Pulmonary artery endothelial cell (primary cell): ENCODE measurements around the gene VPS54. TPM values are rescaled to one million over a fixed set of nuclear protein-coding genes. Genes with fewer than 3 reads are reported as not detected.

Source experiments
- DNase-seq: peaks from one replicate; pipeline ENCODE4 v3.0.0-alpha.2; 2011; ENCODE audit warnings: low read depth, low spot score
- total RNA-seq: library from RNA; depleted of rRNA; stranded (reverse); fragments of >200 nt; gene quantifications from 2 replicates; pipeline ENCODE4 v1.2.3, GENCODE V29; 2014

VPS54 gene, protein sequence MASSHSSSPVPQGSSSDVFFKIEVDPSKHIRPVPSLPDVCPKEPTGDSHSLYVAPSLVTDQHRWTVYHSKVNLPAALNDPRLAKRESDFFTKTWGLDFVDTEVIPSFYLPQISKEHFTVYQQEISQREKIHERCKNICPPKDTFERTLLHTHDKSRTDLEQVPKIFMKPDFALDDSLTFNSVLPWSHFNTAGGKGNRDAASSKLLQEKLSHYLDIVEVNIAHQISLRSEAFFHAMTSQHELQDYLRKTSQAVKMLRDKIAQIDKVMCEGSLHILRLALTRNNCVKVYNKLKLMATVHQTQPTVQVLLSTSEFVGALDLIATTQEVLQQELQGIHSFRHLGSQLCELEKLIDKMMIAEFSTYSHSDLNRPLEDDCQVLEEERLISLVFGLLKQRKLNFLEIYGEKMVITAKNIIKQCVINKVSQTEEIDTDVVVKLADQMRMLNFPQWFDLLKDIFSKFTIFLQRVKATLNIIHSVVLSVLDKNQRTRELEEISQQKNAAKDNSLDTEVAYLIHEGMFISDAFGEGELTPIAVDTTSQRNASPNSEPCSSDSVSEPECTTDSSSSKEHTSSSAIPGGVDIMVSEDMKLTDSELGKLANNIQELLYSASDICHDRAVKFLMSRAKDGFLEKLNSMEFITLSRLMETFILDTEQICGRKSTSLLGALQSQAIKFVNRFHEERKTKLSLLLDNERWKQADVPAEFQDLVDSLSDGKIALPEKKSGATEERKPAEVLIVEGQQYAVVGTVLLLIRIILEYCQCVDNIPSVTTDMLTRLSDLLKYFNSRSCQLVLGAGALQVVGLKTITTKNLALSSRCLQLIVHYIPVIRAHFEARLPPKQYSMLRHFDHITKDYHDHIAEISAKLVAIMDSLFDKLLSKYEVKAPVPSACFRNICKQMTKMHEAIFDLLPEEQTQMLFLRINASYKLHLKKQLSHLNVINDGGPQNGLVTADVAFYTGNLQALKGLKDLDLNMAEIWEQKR
- 17.6 and 24.3 TPM in 2 replicates for total RNA-seq

DNA sequence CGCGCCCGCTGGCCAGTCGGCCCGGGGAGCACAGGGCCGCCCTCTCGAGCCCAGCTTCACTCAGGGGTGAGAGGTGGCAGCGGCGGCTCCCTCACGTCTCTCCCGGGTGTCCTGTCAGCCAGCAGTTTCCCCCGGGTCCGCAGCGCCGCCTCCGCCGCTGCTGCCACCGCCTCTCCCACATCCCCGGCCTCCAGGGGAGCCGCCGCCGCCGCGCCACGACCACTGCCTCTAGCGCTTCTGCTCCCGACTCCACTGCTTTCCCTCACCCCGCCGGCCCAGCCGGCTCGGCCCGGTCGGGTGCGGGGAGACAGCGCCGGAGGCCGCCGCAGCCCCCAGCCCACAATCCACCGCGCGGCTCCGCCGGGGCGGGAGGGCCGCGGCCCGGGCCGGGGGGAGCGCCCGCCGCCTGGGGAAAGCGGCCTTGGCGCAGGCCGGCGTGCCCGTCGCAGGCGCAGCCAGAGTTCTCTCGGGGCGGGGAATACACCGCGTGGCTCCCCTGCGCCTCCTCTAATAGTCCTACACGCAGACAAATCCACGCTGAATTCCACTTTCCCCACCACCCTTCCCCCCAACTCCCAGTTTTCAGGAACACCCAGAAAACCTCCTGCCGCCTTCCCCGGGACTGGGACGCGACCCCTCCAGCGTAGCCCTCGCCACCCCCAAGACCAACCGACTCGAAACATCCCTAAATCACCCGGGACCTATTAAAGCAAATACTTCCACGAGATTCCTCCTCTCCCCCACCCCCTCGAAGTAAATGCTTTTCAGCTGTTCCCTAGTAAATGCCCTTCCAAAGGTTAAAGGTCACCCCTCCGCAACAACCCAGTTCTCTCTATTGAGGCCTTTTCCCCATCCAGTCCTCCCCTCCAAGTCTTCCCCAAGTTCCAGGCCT lies at the start of gene VPS54:
Gene VPS54, minus strand, starts transcription at position 346 of the 892 bp plus-strand sequence. CDS start 35,429 bp downstream, outside the sequence.
- no peak for DNase-seq

DNA sequence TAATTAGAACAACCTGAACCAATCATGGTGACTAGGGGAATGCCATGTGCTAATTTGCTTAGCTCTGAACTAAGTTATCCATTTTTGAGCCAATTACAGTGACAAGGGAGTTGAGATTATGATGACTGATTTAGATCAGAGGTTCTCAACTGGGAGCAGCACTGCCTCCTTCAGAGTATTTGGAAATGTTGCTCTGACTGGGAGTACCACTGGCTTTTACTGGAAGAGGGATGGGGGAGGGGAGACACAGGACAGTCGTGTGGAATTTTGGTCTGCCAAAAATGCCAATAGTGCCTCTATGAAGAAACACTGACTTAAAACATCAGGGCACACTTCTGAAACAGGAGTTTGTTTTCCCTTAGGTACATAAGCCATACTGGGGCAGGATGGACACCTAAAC lies 48.1 kb upstream of the VPS54 start:
- no peak for DNase-seq

DNA sequence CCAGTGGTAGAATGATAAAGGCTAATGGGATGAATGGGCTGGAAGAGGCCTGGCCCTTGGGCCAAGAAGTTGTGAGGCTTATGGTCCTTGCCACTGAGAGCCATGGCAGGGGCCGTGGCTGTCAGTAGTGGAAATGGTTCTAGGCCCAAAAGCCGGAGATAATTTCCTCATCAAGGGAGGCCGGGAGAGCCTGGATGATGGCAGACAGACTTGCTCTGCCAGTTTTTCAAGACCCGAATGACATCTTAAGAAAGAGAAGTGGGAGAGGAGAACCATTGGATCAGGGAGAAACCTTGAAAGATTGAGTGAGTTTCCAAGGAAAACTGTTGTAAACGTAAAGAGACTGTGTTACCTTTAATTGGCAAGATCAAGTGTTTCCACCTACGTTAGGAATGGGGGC lies 46.3 kb upstream of the VPS54 start:
- no peak for DNase-seq

DNA sequence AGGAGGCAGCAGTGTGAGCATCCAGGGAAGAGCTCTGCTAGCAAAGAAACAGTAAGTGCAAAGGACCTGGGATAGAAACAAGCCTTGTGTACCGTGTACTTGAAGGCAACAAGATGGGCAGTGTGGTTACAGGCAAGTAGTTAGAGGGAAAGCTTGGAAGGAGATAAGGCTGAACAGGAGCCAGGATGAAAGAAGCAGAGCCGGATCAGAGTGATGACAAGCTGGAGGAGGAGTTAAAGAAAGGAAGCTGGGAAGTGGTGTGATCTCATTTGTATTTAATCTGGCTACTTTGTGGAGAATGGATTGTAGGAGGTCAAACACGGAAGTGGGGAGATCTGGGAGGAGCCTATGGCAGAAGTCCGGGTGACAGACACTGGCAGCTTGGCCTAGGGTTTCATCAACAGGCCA lies 44.7 kb upstream of the VPS54 start:
- DNase-seq = peak; percentile 83

DNA sequence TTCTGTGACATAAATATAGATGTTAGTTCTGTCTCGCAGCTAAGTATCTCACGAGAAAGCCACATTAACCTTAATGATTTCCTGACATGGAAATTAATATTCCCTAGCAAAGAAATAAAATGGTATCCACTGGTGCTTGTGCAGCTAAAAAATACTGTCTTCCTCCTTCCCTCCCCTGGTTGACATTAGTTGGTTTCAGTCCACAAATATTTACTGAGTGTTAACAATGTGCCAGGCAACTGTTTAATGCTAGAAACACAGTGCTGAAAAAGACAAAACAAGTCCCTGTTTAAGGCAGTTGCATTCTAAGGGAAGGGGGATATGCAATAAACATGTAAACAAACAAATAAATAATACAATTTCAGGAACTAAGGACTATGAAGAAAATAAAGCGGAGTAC lies 44.2 kb upstream of the VPS54 start:
- no peak for DNase-seq

DNA sequence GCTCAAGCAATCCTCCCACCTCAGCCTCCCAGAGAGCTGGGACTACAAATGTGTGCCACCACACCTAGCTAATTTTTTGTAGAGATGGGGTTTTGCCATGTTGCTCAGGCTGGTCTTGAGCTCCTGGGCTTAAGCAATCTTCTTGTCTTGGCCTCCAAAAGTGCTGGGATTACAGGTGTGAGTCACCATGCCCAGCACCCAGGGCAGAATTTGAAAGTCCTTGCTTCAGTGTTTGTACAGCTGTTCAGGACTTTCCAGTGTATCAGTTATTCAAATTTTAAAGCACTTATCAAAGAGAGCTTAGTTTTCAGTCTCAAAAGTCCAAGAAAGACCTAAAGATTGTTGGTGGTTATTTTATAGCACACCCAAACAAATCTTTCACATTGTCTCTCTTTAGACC lies 43.6 kb upstream of the VPS54 start:
- DNase-seq = no peak

DNA sequence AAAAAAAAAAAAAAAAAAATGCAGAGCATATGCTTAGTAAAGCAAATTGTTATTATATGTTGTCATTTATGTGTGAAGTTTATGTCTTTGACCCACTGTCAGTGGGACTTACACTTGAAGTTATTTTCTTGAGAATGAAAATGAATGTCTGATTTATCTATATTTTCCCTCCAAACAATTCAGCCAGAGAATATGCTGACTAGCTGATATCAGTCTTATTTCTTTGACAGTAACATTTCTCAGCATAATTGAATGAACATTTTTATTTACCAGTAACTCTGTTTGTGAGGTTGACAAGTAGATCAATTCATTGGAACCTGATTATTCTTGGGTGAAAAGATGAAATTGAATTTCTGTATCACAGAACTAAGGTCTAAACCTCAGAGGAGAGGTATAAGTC lies 40.0 kb upstream of the VPS54 start:
- DNase-seq = no peak

DNA sequence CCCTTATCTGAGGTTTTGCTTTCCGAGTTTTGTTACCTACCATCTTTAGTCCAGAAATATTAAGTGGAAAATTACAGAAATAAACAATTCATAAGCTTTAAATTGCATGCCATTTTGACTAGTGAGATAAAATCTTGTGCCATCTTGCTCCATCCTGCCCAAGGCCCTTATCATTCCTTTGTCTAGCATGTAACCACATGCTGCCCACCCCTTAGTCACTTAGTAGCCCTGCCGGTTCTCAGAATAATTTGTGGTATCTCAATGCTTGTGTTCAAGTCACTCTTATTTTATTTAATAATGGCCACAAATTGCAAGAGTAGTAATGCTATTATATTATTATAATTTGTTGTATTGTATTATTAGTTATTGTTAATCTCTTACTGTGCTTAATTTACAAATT lies 36.8 kb upstream of the VPS54 start:
- DNase-seq = no peak

DNA sequence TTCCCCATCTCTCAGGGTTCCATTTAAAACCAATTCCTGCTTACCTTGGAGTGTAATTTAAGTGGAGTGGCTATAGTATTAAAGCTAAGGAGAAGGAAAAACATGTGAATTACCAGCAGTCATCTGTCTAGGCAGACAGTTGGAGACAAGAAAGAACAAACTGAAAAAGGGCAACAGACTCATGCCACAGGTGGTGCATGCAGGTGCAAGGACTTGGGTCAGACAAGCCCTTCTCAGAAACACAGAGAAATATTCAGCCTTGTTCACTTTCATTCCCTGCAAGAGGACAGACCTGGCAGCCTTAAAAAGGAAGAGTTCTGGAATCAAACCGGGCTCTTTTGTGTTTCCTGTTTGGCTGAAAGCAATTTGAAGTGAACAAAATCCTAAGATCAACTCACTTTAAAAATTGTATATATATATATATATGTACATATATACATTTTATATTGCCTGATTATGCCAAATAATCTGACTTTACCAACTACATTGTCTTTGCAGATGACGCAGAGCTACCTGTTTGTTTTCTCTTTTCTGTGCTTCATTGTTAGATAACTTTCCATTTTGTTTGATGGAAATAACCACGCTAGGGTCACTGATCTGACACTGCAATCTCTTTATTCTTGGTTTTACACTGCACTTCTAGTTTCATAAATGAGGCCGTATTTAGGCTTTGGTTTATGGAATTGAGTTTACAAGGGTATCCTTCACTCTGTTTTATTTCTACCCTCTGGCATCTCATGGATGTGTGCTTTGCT lies 35.1 kb upstream of the VPS54 start:
- no peak for DNase-seq

DNA sequence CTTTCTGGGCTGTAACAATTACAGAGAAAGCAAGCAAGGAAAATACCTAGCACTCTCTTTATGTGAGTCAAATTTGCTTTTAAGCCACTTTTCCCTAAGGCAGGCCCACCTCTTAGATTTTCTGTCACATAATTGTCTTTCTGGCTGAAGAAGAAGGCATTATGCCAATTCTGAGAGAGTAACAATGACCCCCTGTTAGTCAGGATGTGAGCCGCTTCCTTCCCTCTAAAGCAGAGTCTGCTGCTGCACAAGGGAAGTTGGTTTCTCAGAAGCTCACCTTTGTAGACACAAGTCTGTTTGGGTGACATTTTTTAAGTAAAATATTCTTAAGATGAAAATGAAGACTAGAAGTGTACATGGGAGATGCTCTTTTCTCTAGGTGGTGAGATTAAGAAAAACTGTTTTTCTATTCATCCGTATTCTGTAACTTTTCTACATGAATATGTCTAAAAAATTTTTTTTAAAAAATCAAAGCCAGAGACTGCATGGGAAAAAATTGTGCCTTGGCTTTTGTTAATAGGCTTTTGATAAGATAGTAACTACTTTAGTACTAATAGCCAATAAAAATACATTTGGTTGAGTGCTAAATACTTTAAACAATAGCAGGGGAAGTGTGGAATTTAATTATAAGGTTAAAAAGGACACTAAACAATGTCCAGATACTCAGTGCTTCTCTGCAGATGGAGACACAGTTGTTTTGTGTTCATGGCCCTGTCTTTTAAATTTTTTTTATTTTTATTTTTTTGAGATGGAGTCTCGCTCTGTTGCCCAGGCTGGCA lies 33.4 kb upstream of the VPS54 start:
- DNase-seq = peak; percentile 85

DNA sequence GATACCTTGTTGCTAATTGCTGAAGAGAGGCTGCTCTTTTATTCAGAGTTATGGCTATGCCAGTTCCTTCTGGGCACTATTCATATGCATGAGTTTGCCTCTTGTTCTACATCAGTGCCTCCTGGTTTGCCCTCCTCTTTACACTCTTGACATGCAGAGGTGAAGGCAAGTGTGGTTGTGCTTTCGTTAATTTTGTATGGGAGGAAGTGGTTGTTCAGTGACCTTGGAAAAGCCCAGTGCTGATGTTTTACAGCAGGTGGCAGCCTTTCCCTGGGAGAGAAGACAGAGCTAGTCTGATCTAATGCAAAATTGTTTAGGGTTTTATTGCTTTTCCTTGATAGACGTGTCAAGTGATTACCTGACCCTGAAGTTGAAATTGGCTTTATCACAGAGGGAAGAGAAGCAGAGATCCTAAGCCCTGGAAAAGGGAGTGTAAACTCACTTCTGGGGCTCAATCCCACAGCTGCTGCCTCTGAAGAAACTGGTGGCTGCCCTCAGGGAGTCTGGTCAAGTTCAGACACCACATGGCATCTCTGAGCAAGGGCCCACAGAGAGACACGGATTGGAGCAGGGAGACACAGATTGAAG lies 30.5 kb upstream of the VPS54 start:
- DNase-seq = no peak

DNA sequence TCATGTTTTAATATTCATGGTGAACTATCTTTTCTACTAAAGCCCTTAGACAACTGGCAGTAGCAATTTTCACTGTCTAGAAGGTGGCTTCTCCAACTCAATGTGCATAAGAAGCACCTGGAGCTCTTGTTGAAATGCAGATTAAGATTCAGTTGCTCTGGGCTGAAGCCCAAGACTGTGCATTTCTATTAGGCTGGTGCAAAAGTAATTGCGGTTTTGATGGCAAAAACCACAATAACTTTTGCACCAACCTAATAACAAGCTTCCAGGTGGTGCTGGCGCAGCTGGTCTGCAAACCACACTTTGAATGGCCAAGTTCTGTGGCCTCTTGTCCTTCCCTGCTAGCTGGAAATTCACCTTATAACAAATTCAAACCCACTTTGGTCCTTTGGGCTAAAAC lies 26.7 kb upstream of the VPS54 start:
- DNase-seq = no peak

DNA sequence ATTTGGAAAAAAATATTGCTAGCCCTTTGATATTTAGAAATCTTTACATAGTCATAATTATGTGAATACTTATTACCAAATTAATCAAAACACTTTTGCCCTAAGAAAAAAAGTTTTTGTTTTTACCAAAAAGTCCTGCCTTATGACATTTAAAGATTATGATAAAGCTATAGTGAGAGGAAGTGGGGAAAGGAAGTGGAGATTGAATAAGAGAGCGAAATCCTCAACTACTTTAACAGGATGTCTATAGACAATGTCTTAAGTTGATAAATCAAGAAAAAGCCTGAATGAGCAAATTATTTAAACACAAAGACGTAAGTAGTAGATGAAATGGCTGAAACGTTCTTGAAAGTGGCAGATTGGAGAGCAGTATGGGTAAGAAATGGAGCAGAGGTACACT lies 20.9 kb upstream of the VPS54 start:
- no peak for DNase-seq

DNA sequence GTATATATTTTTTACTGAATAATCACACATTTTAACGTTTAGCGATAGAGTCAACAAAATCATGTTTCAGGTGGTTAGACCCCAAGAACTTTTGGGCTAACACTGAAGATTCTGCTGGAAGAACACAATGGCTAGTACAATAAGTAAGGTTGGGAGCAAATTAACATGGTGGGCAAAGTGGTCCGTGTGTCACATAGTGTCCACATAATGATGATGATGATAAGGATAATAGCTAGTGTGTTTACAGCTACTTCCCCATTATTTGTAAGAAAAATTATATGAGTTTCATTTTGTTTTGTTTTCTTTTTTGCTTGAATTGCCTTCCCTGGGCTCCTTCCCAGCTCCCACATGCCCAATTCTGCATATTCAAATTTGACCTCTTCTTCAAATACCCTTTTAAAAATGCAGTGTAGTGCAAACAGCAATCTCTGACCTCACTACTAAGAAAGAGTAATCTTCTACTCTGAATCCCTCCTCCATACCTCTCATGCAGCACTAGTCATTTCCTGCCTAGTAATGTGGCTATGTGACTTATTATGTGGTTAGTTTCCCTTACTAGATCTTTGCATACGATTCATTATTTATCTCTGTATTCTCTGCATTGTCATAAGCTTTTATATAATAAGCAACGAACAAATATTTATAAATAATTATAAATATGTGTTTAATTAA lies 16.9 kb upstream of the VPS54 start:
- no peak for DNase-seq

DNA sequence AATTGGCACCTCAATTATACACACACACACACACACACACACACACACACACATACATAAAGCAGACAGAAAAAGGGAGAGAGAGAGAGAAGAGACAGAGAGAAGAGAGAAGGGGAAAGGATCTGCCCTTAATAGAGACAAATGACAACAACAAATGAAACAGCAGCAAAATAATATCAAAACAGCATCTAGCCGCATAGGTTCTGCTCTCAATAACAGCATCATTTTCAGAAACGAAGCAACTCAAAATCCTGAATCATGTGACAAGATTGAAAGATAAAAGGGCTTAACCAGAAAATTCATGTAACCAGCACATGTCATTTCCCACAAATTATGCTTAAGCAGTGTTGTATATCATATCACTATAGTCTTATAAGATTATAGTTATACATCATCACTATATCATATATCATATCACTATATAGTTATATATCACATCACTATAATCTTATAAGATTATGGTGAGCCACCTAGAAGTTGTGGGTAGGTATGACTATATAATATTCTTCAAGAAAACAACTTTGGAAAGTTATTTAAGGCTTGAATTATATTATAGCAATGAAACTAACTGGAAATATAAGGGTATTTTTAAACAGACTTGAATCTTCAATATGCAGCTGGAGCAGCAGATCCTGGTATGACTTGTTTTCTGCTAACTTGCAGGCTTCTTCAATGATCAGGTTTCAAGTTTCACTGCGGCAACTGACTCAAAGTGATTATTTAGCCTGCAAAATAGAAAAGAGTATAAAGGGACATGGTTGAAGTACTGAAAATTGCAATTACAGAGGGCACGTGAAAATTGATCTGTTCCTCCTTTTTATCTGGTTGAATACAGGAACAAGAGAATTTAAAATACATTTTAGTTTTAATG lies 16.1 kb upstream of the VPS54 start:
- no peak for DNase-seq

DNA sequence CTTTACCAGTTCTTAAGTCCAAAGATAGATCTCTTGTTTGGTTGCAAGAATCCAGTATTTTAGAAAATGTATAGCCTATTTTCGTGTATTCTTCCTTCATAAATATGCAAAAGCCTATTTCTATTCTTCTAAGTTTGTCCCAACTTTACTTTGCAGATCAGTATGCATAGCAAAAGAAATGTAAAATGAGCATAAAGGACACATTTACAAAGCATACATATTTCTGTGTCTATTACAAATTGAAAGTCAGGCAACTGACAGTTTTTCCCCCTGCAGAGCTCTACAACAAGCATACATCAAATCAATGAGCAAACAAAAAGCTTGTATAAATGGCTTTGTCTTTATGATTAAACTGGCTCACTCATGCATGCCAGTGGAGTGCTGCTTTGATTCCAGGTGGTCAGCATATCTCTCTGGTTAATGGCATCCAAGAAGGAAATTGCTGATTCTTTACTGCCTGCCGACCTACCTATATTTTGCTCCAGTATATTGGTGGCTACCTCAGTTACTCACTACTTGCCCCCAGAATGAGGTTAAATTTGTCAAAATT lies 10.0 kb upstream of the VPS54 start:
- no peak for DNase-seq

DNA sequence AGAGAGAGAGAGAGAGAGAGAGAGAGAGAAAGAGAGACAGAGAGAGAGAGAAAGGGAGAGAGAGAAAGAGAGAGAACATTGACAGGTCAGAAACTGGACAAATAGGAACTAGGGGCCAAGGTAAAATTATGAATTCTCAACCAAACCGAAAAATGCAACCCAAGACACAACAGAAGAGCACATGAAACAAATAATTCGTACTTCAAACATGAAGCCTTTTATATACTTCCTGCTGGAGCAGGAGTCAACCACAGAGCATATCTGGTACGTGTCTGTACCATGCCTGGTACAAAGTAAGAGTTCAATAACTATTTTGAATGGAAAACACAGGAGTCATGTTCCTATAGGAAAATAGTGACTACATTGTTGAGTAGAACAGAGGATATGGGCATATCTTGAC lies 6.5 kb upstream of the VPS54 start:
- no peak for DNase-seq
